B cell (primary cell): ENCODE results near the gene CRYBA2. TPM values are rescaled to one million over a fixed set of nuclear protein-coding genes. Genes with fewer than 3 reads are reported as not detected.

Experiments
- ATAC-seq: fragments of 200-7000 bp; cut with Tn5 transposase; one replicate; pipeline ENCODE4 v1.10.0; 2021; ENCODE audit warnings: low read depth, mild to moderate bottlenecking, moderate number of reproducible peaks, moderate library complexity
- CTCF ChIA-PET: fragments of 350-600 bp; sonication (Branson Sonifier 250); formaldehyde crosslinking; loops from one replicate; lab custom pipeline; 2021; ENCODE audit warnings: antibody characterized with exemption, inconsistent platforms; lab: Charles Lee
- POLR2A ChIA-PET: fragments of 350-600 bp; sonication (Branson Sonifier 250); formaldehyde crosslinking; loops from one replicate; lab custom pipeline; 2021; ENCODE audit warnings: antibody characterized with exemption; lab: Charles Lee
- DNase-seq: peaks from one replicate; pipeline ENCODE4 v3.0.0; 2013
- H2AFZ ChIP-seq: 2 replicates; pipeline ENCODE4 v1.6.1; 2012; ENCODE audit warnings: mild to moderate bottlenecking, low read depth, low read length; ENCODE audit not compliant: insufficient read depth, poor library complexity, severe bottlenecking
- H3K27ac ChIP-seq, 2 donors: 1 replicate in 1 of 2; 2 replicates in 1 of 2; pipeline ENCODE4 v1.5.1; 2012 to 2013; ENCODE audit warnings: low read length in 2 of 2, mild to moderate bottlenecking in 2 of 2, moderate library complexity in 1 of 2
- H3K27me3 ChIP-seq, 4 experiments: fragments of 200-600 bp in 1 of 4; sonication (generic) in 1 of 4; replicated peaks in 1 of 4; 1 replicate in 2 of 4; 2 replicates in 2 of 4; pipeline versions ENCODE4 v1.6.1 to v1.7.0; 2013 to 2016; ENCODE audit warnings: low read length in 3 of 4, mild to moderate bottlenecking in 2 of 4, mixed read lengths in 1 of 4, moderate library complexity in 1 of 4; ENCODE audit not compliant: insufficient read depth in 4 of 4, control insufficient read depth in 3 of 4; ENCODE audit errors: control extremely low read depth in 1 of 4
- H3K36me3 ChIP-seq, 2 experiments: replicated peaks in 1 of 2; 1 replicate in 1 of 2; 2 replicates in 1 of 2; pipeline versions ENCODE4 v1.6.1 to v1.7.1; 2013; ENCODE audit warnings: low read length in 1 of 2; ENCODE audit not compliant: insufficient read depth in 2 of 2, control insufficient read depth in 1 of 2; ENCODE audit errors: control extremely low read depth in 1 of 2, extremely low read depth in 1 of 2
- H3K4me1 ChIP-seq, 2 donors: fragments of 200-600 bp in 1 of 2; sonication (generic) in 1 of 2; 1 replicate in 1 of 2; 2 replicates in 1 of 2; pipeline versions ENCODE4 v1.5.1 to v1.6.1; 2013 to 2017; ENCODE audit warnings: low read length in 2 of 2; ENCODE audit not compliant: control insufficient read depth in 2 of 2, insufficient read depth in 2 of 2
- H3K4me2 ChIP-seq: replicated peaks from 2 replicates; pipeline ENCODE3; 2012; ENCODE audit warnings: mild to moderate bottlenecking, low read depth, low read length; ENCODE audit not compliant: poor library complexity, severe bottlenecking
- H3K4me3 ChIP-seq, 5 experiments: fragments of 200-600 bp in 1 of 5; sonication (generic) in 1 of 5; 1 replicate in 3 of 5; 2 replicates in 2 of 5; pipeline versions ENCODE4 v1.5.1 to v1.7.0; 2011 to 2016; ENCODE audit warnings: low read length in 4 of 5, mild to moderate bottlenecking in 4 of 5, low read depth in 2 of 5, control low read depth in 1 of 5, moderate library complexity in 1 of 5; ENCODE audit not compliant: insufficient read depth in 1 of 5; ENCODE audit errors: control extremely low read depth in 1 of 5, extremely low read depth in 1 of 5
- H3K79me2 ChIP-seq: fragments of 200-600 bp; sonication (generic); one replicate; pipeline ENCODE4 v1.6.0; 2016; ENCODE audit warnings: low read length; ENCODE audit not compliant: control insufficient read depth, insufficient read depth
- H3K9ac ChIP-seq: fragments of 200-600 bp; sonication (generic); 2 replicates; pipeline ENCODE4 v1.6.1; 2017; ENCODE audit warnings: mild to moderate bottlenecking, low read length, moderate library complexity
- H3K9me3 ChIP-seq, 3 donors: one replicate each; pipeline versions ENCODE4 v1.6.1 to v1.7.1; 2013; ENCODE audit warnings: low read length in 2 of 3; ENCODE audit not compliant: control insufficient read depth in 2 of 3, insufficient read depth in 1 of 3; ENCODE audit errors: control extremely low read depth in 1 of 3
- H4K20me1 ChIP-seq: 2 replicates; pipeline ENCODE4 v1.6.0; 2012; ENCODE audit warnings: mild to moderate bottlenecking, low read length; ENCODE audit not compliant: insufficient read depth, control insufficient read depth, poor library complexity, severe bottlenecking
- H3K27ac Mint-ChIP-seq: one replicate; pipeline ENCODE4 v1.8.0; 2021; ENCODE audit warnings: mixed read lengths
- H3K27me3 Mint-ChIP-seq: one replicate; pipeline ENCODE4 v1.8.0; 2021; ENCODE audit warnings: mixed read lengths
- H3K4me1 Mint-ChIP-seq: one replicate; pipeline ENCODE4 v1.8.0; 2021; ENCODE audit warnings: mixed read lengths
- H3K4me3 Mint-ChIP-seq: one replicate; pipeline ENCODE4 v1.8.0; 2021; ENCODE audit warnings: mixed read lengths
- H3K9me3 Mint-ChIP-seq: one replicate; pipeline ENCODE4 v1.8.0; 2022; ENCODE audit warnings: mixed read lengths; ENCODE audit not compliant: insufficient read depth
- EZH2 ChIP-seq: IDR thresholded peaks from 2 replicates; pipeline ENCODE4 v1.6.1; 2012; ENCODE audit warnings: borderline replicate concordance, low read depth, mild to moderate bottlenecking, moderate library complexity, low read length; ENCODE audit not compliant: insufficient read depth, poor library complexity, severe bottlenecking
- WGBS: methylation state at CpG from one replicate; pipeline ENCODE4 v1.1.5; 2013; ENCODE audit warnings: missing lambda C conversion rate; ENCODE audit not compliant: insufficient coverage; 5-methylcytosine and 5-hydroxymethylcytosine counted together
- intact Hi-C: fragments of 100-400 bp; cut with micrococcal nuclease; formaldehyde crosslinking; loops from one replicate; pipeline ENCODE4 v1.10.0; 2022
- polyA plus RNA-seq: library from polyadenylated mRNA; depleted of rRNA; stranded (reverse); fragments of >200 nt; gene quantifications from 2 replicates; pipeline ENCODE4 v1.2.3, GENCODE V29; 2012
- total RNA-seq, 2 donors: library from RNA; stranded (reverse); fragments of 120-200 nt in 1 of 2; gene quantifications; 1 replicate in 1 of 2; 2 replicates in 1 of 2; pipeline versions ENCODE4 v1.2.3 to v1.2.4, GENCODE V29; 2013 to 2022
- TF ChIP-seq, protein P1 (sequence below): fragments of 200-600 bp; IDR thresholded peaks from one replicate; pipeline ENCODE4 v1.8.0; 2022; ENCODE audit warnings: antibody characterized with exemption, mild to moderate bottlenecking

The CRYBA2 gene
- total and polyA plus RNA-seq, 2 donors (not counting 1 experiment from before 2014, with no cell fraction given) = not detected

DNA sequence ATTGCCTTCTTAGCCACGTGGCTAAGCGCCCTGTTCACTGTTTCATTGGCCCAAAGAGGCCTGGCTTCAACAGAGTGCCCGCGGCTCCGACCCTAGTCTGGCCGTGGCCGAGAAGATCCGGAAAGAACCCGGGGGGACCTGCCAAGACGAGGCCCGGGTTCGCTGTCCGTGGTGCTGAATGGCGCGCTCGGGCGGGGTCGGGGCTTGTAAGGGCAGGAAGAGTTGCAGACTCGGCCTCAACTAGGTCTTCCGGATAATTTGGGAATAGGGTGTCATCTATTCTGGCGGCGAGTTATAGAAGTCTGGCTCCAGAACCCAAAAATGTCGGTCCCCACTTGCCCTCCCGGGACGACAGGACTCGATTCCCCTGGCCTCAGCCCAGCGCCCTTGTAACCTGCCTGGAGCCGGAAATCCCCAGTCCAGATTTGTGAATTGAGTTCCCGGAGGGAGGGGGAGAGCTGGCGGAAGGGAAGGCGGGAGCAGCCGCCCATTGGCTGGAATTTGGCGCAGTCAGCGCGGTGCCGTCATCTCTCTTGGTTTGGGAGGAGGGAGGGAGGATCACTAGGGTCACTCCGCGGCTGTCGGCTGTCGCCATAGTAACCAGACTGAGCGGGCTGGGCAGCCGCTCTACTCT lies 30.2 kb downstream of the CRYBA2 start:
- peaks cover 24 to 39% of the 10 kb centered on the region in 2 donors for H3K4me1 ChIP-seq
- POLR2A ChIA-PET = no interaction called here
- no peak for TF ChIP-seq EZH2
- TF ChIP-seq, protein P1, sequence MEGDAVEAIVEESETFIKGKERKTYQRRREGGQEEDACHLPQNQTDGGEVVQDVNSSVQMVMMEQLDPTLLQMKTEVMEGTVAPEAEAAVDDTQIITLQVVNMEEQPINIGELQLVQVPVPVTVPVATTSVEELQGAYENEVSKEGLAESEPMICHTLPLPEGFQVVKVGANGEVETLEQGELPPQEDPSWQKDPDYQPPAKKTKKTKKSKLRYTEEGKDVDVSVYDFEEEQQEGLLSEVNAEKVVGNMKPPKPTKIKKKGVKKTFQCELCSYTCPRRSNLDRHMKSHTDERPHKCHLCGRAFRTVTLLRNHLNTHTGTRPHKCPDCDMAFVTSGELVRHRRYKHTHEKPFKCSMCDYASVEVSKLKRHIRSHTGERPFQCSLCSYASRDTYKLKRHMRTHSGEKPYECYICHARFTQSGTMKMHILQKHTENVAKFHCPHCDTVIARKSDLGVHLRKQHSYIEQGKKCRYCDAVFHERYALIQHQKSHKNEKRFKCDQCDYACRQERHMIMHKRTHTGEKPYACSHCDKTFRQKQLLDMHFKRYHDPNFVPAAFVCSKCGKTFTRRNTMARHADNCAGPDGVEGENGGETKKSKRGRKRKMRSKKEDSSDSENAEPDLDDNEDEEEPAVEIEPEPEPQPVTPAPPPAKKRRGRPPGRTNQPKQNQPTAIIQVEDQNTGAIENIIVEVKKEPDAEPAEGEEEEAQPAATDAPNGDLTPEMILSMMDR = no peak
- H3K9ac ChIP-seq = no peak overlapping the region
- no peak overlapping the region for H3K4me2 ChIP-seq
- H3K27ac ChIP-seq = no peak overlapping the region
- Mint-ChIP-seq H3K9me3 (no peaks in the 10 kb centered on the region), H3K27me3 (peaks cover 59% of the 10 kb centered on the region), H3K4me1 (peaks cover 21% of the 10 kb centered on the region), H3K27ac (no peak overlapping the region), H3K4me3 (no peak overlapping the region)
- no peak overlapping the region for H3K4me3 ChIP-seq
- intact Hi-C loops = no loop called here
- peak; percentile 62 for DNase-seq
- H2AFZ ChIP-seq = no peak overlapping the region
- H3K27me3 ChIP-seq = peaks cover 0 to 66% (median 46%) of the 10 kb centered on the region in 4 experiments
- WGBS = 8% methylated on average over 42 of the region's 42 CpGs
- H3K79me2 ChIP-seq = no peaks in the 10 kb centered on the region
- H3K36me3 ChIP-seq = no peaks in the 10 kb centered on the region
- CTCF ChIA-PET = interaction anchor here (3.2 kb wide), 1 partner anchor 87 kb away, joined by 12 read pairs; no protein-coding TSS in a partner anchor
- no peak for ATAC-seq
- H3K9me3 ChIP-seq = peaks cover 0 to 36% (median 3%) of the 10 kb centered on the region in 3 donors
- no peaks in the 10 kb centered on the region for H4K20me1 ChIP-seq
